Calu3 (cell line): ENCODE data around the gene CALN1. TPM values are rescaled to one million over a fixed set of nuclear protein-coding genes. Genes with fewer than 3 reads are reported as not detected.

Source experiments
- BruUV-seq: library from RNA; stranded (reverse); fragments of 400-500 nt; replicated peaks from 2 replicates; lab custom pipeline; 2021; lab: Mats Ljungman, UMichigan
- CTCF ChIA-PET: fragments of 300-600 bp; sonication (Branson Sonifier 250); formaldehyde crosslinking; loops from one replicate; lab custom pipeline; 2022; ENCODE audit warnings: antibody characterized with exemption; lab: Charles Lee
- DNase-seq: peaks from one replicate; pipeline ENCODE4 v3.0.0; 2022
- H3K27ac Mint-ChIP-seq: one replicate; pipeline ENCODE4 v1.8.0; 2022; ENCODE audit warnings: mixed read lengths; ENCODE audit not compliant: unreplicated experiment
- H3K27me3 Mint-ChIP-seq: one replicate; pipeline ENCODE4 v1.8.0; 2022; ENCODE audit warnings: mixed read lengths; ENCODE audit not compliant: unreplicated experiment
- H3K36me3 Mint-ChIP-seq: one replicate; pipeline ENCODE4 v1.8.0; 2022; ENCODE audit warnings: mild to moderate bottlenecking, moderate library complexity, mixed read lengths; ENCODE audit not compliant: insufficient read depth, unreplicated experiment
- H3K4me1 Mint-ChIP-seq: one replicate; pipeline ENCODE4 v1.8.0; 2022; ENCODE audit warnings: mild to moderate bottlenecking, low read depth, mixed read lengths; ENCODE audit not compliant: unreplicated experiment
- H3K4me3 Mint-ChIP-seq: one replicate; pipeline ENCODE4 v1.8.0; 2022; ENCODE audit warnings: mild to moderate bottlenecking, low read depth, moderate library complexity, mixed read lengths; ENCODE audit not compliant: unreplicated experiment
- H3K9me3 Mint-ChIP-seq: one replicate; pipeline ENCODE4 v1.8.0; 2022; ENCODE audit warnings: low read depth, mixed read lengths; ENCODE audit not compliant: unreplicated experiment
- CTCF ChIP-seq: fragments of 200-600 bp; IDR thresholded peaks from one replicate; pipeline ENCODE4 v1.8.0; 2022; ENCODE audit warnings: antibody characterized with exemption; ENCODE audit not compliant: unreplicated experiment
- intact Hi-C: fragments of 100-400 bp; cut with micrococcal nuclease; formaldehyde crosslinking; loops from one replicate; pipeline ENCODE4 v1.10.0; 2022; ENCODE audit not compliant: unreplicated experiment
- total RNA-seq: library from RNA; stranded (reverse); gene quantifications from 2 replicates; pipeline ENCODE4 v1.2.3, GENCODE V29; 2022

The CALN1 gene
- total RNA-seq, 1 experiment from 2014 or later = not detected

- TF ChIP-seq CTCF = no peak
- H3K27ac Mint-ChIP-seq = no peak overlapping the region
- no TSS peak for BruUV-seq
- intact Hi-C loops = loop anchor here (2.0 kb wide), 1 partner anchor 875 kb away; no protein-coding TSS in a partner anchor
- H3K36me3 Mint-ChIP-seq = no peaks in the 10 kb centered on the region
- H3K27me3 Mint-ChIP-seq = no peaks in the 10 kb centered on the region
- no peak for DNase-seq
- H3K4me3 Mint-ChIP-seq = no peak overlapping the region
- CTCF ChIA-PET = no interaction called here
- H3K4me1 Mint-ChIP-seq = no peaks in the 10 kb centered on the region
- peaks cover 2% of the 10 kb centered on the region for H3K9me3 Mint-ChIP-seq
Measured at GRCh38 chr7:71731740-71732139, 680.4 kb downstream of the CALN1 start.
